Activated T-cell treated with anti-CD3 and anti-CD28 coated beads, Interleukin-2, amount 50 U/mL, for 1 hour (primary cell): ENCODE data around the gene KSR1.
"Not testable (repeated sequence)": the region's sequence is repeated elsewhere in the genome, so short reads cannot be mapped to it uniquely, and the experiment has no call there.

Experiments used
- DNase-seq: peaks from one replicate; pipeline ENCODE4 v3.0.0-alpha.2; 2020

Gene KSR1

DNA sequence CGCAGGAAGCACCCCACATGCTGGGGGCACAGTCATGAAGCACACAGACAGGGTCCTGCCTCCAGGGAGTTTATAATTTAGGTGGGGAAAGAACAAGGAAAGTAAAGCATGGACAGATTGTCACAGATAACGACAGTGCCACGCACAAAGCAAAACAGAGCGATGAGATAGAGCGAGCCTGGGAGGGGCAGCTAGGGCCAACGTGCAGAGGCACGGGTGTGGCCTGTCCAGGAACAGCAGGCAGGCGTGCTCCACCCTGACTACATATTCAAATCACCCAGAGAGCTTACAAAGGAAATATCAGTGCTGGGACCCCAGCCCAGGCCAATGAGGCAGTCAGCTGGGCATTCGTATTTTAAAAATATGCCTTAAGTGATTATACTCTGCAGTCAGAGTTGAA lies 191.5 kb downstream of the KSR1 start:
- DNase-seq: no peak

DNA sequence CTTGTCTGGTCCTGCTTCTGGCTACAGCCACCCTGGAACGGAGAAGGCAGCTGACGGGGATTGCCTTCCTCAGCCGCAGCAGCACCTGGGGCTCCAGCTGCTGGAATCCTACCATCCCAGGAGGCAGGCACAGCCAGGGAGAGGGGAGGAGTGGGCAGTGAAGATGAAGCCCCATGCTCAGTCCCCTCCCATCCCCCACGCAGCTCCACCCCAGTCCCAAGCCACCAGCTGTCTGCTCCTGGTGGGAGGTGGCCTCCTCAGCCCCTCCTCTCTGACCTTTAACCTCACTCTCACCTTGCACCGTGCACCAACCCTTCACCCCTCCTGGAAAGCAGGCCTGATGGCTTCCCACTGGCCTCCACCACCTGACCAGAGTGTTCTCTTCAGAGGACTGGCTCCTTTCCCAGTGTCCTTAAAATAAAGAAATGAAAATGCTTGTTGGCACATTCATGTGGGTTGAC lies 192.9 kb downstream of the KSR1 start:
- DNase-seq: not testable (repeated sequence)

- DNase-seq: no peak
These were observed 193.7 kb downstream of the KSR1 start for GRCh38 chr17:27649929-27650328.

- no peak for DNase-seq
These were observed 194.6 kb downstream of the KSR1 start for GRCh38 chr17:27650836-27651235.

- peak; percentile 75 for DNase-seq
These were observed 195.4 kb downstream of the KSR1 start for GRCh38 chr17:27651411-27652345.

GRCh38 chr17:27653449-27653971 lies 197.3 kb downstream of the KSR1 start:
- DNase-seq: not testable (repeated sequence)

DNA sequence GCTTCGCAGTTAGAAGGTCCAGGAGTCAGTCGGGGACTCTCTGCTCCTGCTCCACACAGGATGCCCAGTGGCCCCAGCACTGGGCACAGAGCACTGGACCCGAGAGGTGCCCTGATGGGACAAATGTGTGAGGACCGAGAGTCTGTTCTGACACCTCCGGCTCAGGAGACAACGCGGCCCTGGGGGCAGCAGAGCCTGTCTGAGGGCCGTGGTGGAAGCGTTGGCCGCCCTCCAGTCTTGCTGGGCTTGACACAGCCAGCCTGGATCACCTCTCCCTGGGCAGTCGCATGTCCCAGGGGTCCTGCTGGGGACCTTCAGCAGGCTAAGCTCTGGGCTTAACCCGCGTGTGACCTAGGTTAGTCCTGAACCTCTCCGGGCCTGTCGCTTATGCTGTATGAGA lies 197.9 kb downstream of the KSR1 start:
- DNase-seq: no peak

- peak; percentile 72 for DNase-seq
These were observed 198.6 kb downstream of the KSR1 start for GRCh38 chr17:27654654-27655524.

DNA sequence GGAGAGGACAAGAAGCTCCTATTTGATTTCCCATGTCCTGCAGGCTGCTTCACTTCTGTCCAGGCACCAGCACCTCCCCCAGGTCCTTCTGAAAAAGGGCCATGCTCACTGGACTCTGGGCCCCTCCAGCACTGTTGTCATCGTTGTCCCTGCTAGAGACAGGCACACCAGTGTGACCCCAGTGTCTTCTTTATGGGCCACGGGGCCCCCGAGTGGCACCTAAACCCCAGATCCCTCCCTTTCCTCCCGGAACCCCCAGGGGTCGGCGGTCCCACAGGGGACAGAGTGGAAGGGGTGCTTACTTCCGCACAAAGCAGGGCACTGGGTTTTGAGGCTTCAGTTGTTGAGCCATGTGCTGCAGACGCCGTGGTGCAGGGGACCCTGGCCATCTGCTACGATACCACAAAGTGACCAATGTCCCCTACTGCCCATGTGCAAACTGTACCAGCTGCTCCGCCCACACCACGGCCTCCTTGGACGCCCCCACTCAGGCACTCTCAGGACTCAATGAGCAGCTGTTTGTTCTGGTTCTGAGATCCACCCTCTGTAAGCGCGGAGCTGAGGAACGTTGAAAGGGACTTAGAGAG lies 199.4 kb downstream of the KSR1 start:
- DNase-seq: not testable (repeated sequence)

GRCh38 chr17:27656620-27657019 lies 200.4 kb downstream of the KSR1 start:
- DNase-seq: not testable (repeated sequence)

GRCh38 chr17:27657620-27658019 lies 201.4 kb downstream of the KSR1 start:
- no peak for DNase-seq

DNA sequence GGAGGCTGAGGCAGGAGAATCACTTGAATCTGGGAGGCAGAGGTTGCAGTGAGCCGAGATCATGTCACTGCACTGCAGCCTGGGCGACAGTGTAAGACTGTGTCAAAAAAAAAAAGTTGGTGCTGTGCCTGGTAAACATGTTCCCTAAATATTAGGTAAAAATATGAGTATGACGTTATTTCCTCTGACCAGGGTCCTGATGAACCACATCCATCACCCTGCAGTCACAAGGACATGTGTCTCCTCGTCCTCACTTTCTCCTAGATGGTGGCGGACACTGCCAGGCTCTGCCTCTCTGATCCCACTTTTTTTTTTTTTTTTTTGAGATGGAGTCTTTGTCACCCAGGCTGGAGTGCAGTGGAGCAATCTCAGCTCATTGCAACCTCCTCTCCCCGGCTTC lies 203.4 kb downstream of the KSR1 start:
- no peak for DNase-seq

DNA sequence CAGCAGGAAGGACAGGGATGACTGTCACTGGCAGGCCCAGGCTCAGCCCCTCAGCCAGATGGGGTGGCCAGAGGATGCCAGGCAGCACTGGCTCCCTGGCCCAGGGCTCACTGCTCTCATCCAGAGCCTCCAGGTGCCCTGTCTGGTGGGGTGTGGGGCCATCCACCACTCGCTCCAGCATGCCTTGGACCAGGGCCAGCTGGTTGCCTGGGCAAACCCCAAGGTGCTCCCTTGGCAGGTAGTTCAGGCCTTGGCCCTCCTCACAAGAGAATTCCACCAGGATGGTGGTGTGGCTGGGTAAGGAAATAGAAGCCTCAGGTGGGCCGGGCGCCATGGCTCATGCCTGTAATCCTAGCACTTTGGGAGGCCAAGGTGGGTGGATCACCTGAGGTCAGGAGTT lies 204.2 kb downstream of the KSR1 start:
- no peak for DNase-seq

- no peak for DNase-seq
These were observed 207.8 kb downstream of the KSR1 start for GRCh38 chr17:27663936-27664605.

DNA sequence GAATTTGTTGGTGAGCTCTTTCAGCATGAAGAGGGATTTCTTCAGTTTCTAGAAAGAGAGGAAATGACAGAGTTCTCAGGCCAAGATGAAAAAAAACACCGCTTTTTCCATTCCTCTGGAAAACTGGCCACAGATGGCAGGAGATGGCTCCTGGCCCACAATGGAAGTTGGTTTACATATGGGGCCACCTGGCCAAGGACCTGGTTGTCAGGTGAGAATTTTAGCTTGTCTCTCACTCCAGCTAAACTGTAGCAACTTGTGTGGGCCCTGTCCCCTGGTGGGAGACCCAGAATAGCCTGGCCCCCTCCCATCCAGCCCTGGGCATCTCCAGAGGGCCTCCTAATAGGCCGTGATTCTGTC lies 208.3 kb downstream of the KSR1 start:
- no peak for DNase-seq

DNA sequence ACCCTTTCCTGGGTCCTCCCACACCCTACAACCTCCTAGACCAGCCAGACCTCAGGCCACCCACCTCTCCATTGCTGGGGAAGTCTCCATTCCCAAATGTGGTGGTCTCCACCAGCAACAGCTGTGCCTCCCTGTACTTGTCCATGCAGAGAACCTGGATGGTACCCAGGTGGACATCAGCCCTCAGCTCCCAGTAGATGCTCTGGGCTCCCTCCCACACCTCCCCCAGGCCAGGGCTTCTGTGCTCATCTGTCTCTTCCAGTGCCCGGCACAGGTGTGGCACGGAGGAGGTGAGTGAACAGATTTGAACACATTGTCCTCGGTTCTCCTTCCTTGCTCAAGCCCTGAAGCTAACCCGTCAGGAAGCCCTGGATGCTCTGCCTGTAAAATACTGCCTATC lies 209.3 kb downstream of the KSR1 start:
- DNase-seq: no peak

- not testable (repeated sequence) for DNase-seq
These were observed 210.0 kb downstream of the KSR1 start for GRCh38 chr17:27666270-27666669.

- DNase-seq: no peak
These were observed 210.7 kb downstream of the KSR1 start for GRCh38 chr17:27666831-27667560.

DNA sequence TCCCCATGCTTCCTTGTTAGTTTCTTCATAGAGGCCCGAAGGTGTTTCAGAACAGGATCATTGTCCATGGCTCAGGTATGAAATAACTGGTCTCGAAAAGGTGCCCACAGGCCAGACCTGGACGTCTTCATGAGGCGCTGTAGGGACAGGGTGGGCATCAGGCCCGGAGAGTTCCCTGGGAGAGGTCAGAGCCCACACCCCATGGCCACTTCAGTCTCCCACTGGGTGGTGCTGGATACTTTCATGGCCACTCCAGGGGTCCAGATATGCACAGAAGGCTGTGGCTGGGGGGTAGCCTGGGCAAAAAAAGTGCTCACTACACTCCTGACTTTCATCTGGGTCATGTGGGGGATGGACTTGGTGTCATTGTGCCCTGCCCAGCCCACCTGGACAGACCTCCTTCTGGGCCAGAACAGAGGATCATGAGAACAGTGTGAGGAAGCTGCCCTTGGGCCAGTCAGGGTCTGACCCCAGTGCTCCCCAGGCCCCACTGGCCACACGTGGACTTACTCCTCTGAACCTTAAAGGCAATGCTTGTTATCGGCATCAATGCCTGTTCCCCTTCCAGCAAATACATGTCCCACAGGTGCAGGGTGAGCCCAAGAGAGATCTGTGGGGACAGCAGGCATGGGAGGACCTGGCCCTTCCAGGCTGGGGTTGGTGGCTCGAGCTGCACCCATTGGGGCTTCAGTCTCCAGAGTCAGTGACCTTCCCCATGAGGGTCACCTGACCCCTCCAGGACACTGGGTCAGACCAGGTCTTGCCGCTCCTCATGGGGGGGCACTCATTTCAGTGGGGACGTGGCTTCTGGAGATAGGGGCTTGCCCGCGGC lies 211.6 kb downstream of the KSR1 start:
- no peak for DNase-seq

DNA sequence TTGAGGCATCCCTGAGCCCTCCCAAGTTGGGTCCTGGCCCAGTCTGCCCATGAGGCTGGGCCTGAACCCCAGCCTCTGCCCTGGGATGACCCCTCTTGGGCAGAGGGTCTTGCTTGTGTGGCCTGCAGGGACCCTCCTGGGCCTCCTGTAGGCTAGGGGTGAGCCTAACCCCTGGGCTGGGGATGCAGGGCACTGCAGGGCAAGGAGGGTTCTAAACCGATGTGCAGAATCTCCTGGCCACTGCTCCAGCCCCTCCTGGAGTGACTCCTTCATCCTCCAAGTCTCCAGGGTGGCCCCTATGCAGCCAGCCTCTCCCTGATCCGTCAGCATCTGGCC lies 212.2 kb downstream of the KSR1 start:
- no peak for DNase-seq

DNA sequence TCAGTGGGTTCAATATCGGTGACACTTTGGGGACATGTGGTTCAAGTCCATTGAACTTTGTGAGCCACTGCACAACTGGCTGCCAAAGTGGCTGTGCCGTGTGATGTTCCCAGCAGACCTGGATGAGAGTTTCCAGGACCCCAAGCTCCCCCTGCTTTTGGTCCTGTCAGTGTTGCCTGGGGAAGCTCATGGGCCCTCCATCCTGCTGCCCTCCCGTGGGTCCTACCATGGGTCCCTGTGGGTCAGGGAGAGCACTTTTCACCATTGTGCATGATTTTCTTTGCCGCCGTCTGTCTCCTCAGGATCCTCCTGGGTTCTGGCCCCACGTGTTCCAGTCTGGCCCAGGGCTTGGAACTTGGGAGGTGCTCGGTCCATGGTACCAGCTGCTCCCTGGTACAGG lies 212.9 kb downstream of the KSR1 start:
- DNase-seq: no peak
